Hepatocyte (in vitro differentiated cells): Measurements from ENCODE around the gene TBX5. TPM values are rescaled to one million over a fixed set of nuclear protein-coding genes. Genes with fewer than 3 reads are reported as not detected.

ENCODE experiments used
- DNase-seq: peaks from one replicate; pipeline ENCODE4 v3.0.0-alpha.2; 2016; ENCODE audit warnings: low spot score
- H2AFZ ChIP-seq: fragments of 200-600 bp; sonication (generic); 2 replicates; pipeline ENCODE4 v1.6.0; 2016; ENCODE audit warnings: antibody characterized with exemption, mild to moderate bottlenecking
- H3K27ac ChIP-seq: fragments of 200-600 bp; sonication (generic); 2 replicates; pipeline ENCODE4 v1.5.1; 2016; ENCODE audit warnings: mild to moderate bottlenecking
- H3K27me3 ChIP-seq: fragments of 200-600 bp; sonication (generic); 2 replicates; pipeline ENCODE4 v1.6.1; 2016
- H3K36me3 ChIP-seq: fragments of 200-600 bp; sonication (generic); replicated peaks from 2 replicates; pipeline ENCODE4 v1.5.1; 2016; ENCODE audit warnings: low read depth; ENCODE audit not compliant: insufficient read depth
- H3K4me1 ChIP-seq: fragments of 200-600 bp; sonication (generic); 2 replicates; pipeline ENCODE4 v1.5.1; 2016; ENCODE audit warnings: mild to moderate bottlenecking, moderate library complexity; ENCODE audit not compliant: insufficient read depth
- H3K4me2 ChIP-seq: fragments of 200-600 bp; sonication (generic); 2 replicates; pipeline ENCODE4 v1.6.0; 2016
- H3K4me3 ChIP-seq: fragments of 200-600 bp; sonication (generic); 2 replicates; pipeline ENCODE4 v1.5.1; 2016; ENCODE audit warnings: mild to moderate bottlenecking
- H3K79me2 ChIP-seq: fragments of 200-600 bp; sonication (generic); 2 replicates; pipeline ENCODE4 v1.6.0; 2017; ENCODE audit warnings: mild to moderate bottlenecking
- H3K9me2 ChIP-seq: fragments of 200-600 bp; sonication (generic); replicated peaks from 2 replicates; pipeline ENCODE4 v1.6.0; 2017; ENCODE audit warnings: mild to moderate bottlenecking; ENCODE audit not compliant: insufficient read depth
- H3K9me3 ChIP-seq: fragments of 200-600 bp; sonication (generic); 2 replicates; pipeline ENCODE4 v1.5.1; 2016; ENCODE audit warnings: low read depth, mild to moderate bottlenecking
- H4K20me1 ChIP-seq: fragments of 200-600 bp; sonication (generic); 2 replicates; pipeline ENCODE4 v1.6.0; 2016; ENCODE audit warnings: mild to moderate bottlenecking; ENCODE audit not compliant: insufficient read depth, poor library complexity, severe bottlenecking
- CTCF ChIP-seq: fragments of 200-600 bp; sonication (generic); IDR thresholded peaks from 2 replicates; pipeline ENCODE4 v1.5.1; 2016; ENCODE audit warnings: antibody characterized with exemption, mild to moderate bottlenecking; ENCODE audit not compliant: poor library complexity
- EZH2 ChIP-seq: fragments of 200-600 bp; sonication (generic); IDR thresholded peaks from 2 replicates; pipeline ENCODE4 v1.6.1; 2016; ENCODE audit warnings: antibody characterized with exemption, mild to moderate bottlenecking, borderline replicate concordance
- EZH2phosphoT487 ChIP-seq: fragments of 200-600 bp; sonication (generic); IDR thresholded peaks from one replicate; pipeline ENCODE4 v1.6.1; 2018; ENCODE audit warnings: antibody characterized with exemption, mild to moderate bottlenecking, low read depth, moderate library complexity; ENCODE audit not compliant: unreplicated experiment, severe bottlenecking
- WGBS: methylation state at CpG from one replicate; pipeline ENCODE4 v1.1.6; 2016; ENCODE audit warnings: low lambda C conversion rate; ENCODE audit errors: missing lambda C conversion rate; 5-methylcytosine and 5-hydroxymethylcytosine counted together
- polyA plus RNA-seq: library from polyadenylated mRNA; unstranded; fragments of >200 nt; fragmentation: Nextera tagmentation; extraction: Ambion mirVana; gene quantifications from 2 replicates; pipeline ENCODE4 v1.2.1, GENCODE V29; 2016
- total RNA-seq: library from RNA; depleted of rRNA; stranded (reverse); fragments of >200 nt; gene quantifications from 2 replicates; pipeline ENCODE4 v1.2.3, GENCODE V29; 2014

The TBX5 gene
- total and polyA plus RNA-seq, 2 experiments from 2014 or later: 10.8 to 12.3 TPM

- peak; percentile 32 for TF ChIP-seq EZH2phosphoT487
- no peak for TF ChIP-seq CTCF
- TF ChIP-seq EZH2: peak; percentile 77
- Histone ChIP-seq H3K4me2 (peak overlapping the region; percentile 86), H3K4me3 (peak overlapping the region; percentile 19), H3K9me2 (no peaks in the 10 kb centered on the region), H3K27me3 (peaks cover 98% of the 10 kb centered on the region), H2AFZ (no peak overlapping the region), H3K27ac (peak overlapping the region; percentile 93), H4K20me1 (no peaks in the 10 kb centered on the region), H3K79me2 (peaks cover 79% of the 10 kb centered on the region), H3K4me1 (no peaks in the 10 kb centered on the region), H3K9me3 (no peaks in the 10 kb centered on the region), H3K36me3 (no peaks in the 10 kb centered on the region)
- 9% methylated on average over 29 of the region's 29 CpGs for whole genome bisulfite sequencing
- no peak for DNase-seq
Measured at GRCh38 chr12:114404083-114404925, 1.6 kb downstream of the TBX5 start.

GRCh38 chr12:114403690-114404066 lies 2.3 kb downstream of the TBX5 start:
- Histone ChIP-seq H3K4me2 (peak overlapping the region; percentile 86), H3K9me2 (no peaks in the 10 kb centered on the region), H3K36me3 (no peaks in the 10 kb centered on the region), H3K4me3 (peak overlapping the region; percentile 19), H2AFZ (no peak overlapping the region), H3K9me3 (no peaks in the 10 kb centered on the region), H3K79me2 (peaks cover 79% of the 10 kb centered on the region), H3K27ac (peak overlapping the region; percentile 93), H4K20me1 (no peaks in the 10 kb centered on the region), H3K4me1 (no peaks in the 10 kb centered on the region), H3K27me3 (peaks cover 98% of the 10 kb centered on the region)
- no peak for DNase-seq
- WGBS: 5% methylated on average over 24 of the region's 24 CpGs
- no peak for TF ChIP-seq EZH2
- no peak for TF ChIP-seq CTCF
- TF ChIP-seq EZH2phosphoT487: no peak

- no peak overlapping the region for H2AFZ ChIP-seq
- H3K4me3 ChIP-seq: peak overlapping the region; percentile 19
- peak; percentile 50 for DNase-seq
- TF ChIP-seq EZH2: peak; percentile 59
- peak; percentile 74 for TF ChIP-seq EZH2phosphoT487
- peak; percentile 19 for TF ChIP-seq CTCF
- H4K20me1 ChIP-seq: no peaks in the 10 kb centered on the region
- no peaks in the 10 kb centered on the region for H3K36me3 ChIP-seq
- peaks cover 98% of the 10 kb centered on the region for H3K27me3 ChIP-seq
- no peaks in the 10 kb centered on the region for H3K4me1 ChIP-seq
- peak overlapping the region; percentile 93 for H3K27ac ChIP-seq
- H3K9me3 ChIP-seq: no peaks in the 10 kb centered on the region
- 2% methylated on average over 41 of the region's 41 CpGs for WGBS
- H3K4me2 ChIP-seq: peak overlapping the region; percentile 86
- no peaks in the 10 kb centered on the region for H3K9me2 ChIP-seq
- H3K79me2 ChIP-seq: peaks cover 80% of the 10 kb centered on the region
Measured at GRCh38 chr12:114403011-114403689, 2.8 kb downstream of the TBX5 start.
